GM19328 (cell line): ENCODE measurements around the gene ASB13.

Experiments
- ATAC-seq: cut with Tn5 transposase; IDR thresholded peaks from one replicate; pipeline ENCODE4 v1.9.1; 2021; ENCODE audit warnings: mild to moderate bottlenecking, moderate library complexity; ENCODE audit not compliant: unreplicated experiment

Gene ASB13

DNA sequence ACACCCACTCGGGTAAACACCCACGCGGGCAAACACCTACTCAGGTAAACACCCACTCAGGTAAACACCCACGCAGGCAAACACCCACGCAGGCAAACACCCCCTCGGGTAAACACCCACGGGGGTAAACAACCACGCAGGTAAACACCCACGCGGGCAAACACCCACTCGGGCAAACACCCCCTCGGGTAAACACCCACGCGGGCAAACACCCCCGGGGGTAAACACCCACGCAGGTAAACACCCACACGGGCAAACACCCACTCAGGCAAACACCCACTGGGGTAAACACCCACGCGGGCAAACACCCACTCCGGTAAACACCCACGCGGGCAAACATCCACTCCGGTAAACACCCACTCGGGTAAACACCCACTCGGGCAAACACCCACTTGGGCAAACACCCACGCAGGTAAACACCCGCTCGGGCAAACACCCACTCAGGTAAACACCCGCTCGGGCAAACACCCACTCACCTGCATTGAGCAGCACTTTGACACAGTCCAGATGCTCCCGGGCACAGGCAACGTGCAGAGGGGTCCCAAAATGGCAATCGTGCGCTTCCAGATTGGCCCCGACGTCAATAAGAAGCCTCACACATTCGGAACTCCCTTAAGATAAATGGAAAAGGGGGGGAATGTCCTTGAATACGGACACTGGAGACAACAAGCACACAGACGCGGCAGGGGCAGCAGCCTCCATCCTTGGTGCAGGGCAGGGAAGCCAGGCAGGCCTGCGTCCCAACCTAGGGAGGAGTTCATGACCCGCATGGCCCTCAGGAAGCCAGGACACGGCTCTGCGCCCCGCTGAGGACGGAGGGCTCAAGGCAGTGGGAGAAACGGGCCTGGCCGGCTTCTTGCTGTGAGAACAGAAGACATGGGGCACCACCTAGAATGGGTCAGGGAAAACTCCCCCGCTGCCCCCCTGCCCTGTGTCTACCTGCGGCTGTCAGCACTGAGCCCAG is 17.6 kb downstream of the ASB13 start:
- no peak for ATAC-seq

DNA sequence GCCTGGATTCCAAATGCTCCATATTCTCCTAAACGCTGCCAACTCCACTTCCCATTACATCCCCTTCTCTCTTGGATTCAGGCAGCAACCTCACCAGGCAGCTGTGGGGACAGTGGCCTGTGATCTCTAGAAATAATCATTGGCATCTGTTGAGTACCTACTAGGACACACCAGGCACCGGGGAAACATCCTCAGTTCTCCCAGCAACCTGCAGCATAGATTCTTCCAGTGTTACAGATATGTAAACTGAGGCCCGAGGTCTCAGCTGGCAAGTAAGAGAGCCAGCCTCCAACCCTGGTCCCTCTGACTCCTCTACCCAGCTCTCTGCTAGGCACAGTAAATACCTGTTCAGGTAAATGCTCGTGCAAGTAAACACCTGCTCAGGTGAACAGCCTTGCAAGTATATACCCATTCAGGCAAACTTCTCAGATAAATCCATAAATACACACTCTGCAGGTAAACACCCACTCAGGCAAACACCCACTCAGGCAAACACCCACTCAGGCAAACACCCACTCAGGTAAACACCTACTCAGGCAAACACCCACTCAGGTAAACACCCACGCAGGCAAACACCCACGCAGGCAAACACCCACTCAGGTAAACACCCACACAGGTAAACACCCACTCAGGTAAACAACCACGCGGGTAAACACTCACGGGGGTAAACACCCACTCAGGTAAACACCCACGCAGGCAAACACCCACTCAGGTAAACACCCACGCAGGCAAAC is 18.7 kb downstream of the ASB13 start:
- no peak for ATAC-seq

DNA sequence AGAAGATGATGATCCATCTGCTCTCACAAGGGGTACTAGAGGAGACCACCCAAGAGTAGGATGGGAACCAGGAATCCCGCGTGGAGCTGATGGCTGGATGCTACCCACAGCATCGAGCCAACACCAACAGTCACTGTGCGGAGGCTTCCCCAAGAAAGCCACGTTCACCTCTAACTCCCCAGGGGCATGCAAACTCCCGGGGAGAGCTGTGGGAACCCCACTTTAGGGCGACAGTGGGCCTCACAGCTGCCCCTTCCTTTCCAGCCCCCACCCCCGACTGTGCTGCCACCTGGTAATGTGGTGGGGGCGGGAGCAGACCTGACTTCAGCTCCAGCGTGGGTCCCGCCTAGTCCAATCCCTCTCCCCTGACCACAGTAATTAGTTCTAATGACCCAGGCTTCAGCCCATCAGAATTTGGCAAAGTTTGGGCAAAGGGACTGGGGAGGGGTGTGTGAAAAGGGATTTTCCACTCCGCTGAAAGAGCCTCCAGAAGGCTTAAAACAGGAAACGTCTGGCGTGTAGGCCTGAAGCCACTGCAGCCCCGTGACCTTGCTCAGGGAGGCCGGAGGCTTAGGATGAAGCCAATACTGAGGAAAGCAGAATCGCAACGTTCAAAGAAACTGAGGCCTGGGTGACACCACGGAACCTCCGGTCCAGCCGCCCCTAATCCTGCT is 20.3 kb downstream of the ASB13 start:
- no peak for ATAC-seq

DNA sequence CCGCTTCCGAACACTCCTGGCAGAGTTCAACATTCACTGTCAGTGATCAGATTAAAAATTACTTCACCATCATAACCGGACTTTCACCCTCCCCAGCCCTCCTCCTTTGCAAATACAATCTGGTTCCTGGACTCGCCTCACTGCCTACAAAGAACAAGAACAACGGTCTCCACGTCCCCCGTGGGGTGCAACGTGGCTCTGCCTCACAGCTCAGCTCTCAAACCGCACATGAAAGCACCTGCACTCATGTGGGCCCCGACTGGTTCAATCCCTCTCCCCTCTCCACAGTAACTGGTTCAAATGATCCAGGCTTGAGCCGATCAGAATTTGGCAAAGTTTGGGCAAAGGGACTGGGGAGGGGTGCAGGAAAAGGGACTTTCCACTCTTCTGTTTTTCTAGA is 21.0 kb downstream of the ASB13 start:
- no peak for ATAC-seq

DNA sequence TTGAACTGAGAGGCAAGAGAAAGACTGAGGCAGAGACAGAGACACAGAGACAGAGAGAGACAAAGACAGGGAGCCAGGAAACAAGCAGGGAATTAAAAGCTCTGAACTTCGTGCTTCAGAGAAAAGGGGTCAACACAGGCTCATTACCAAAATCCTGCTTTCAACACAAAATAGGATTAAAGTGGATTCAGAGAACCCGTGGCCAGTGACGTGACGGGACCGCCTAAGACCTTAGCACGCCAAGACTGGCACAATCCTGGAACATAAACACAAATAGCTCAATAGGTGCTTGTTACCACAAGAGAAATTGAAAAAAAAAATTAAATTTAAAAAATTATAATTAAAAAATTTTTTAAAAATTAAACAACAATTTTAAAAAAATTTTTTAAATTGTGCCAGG is 21.5 kb downstream of the ASB13 start:
- ATAC-seq = no peak

DNA sequence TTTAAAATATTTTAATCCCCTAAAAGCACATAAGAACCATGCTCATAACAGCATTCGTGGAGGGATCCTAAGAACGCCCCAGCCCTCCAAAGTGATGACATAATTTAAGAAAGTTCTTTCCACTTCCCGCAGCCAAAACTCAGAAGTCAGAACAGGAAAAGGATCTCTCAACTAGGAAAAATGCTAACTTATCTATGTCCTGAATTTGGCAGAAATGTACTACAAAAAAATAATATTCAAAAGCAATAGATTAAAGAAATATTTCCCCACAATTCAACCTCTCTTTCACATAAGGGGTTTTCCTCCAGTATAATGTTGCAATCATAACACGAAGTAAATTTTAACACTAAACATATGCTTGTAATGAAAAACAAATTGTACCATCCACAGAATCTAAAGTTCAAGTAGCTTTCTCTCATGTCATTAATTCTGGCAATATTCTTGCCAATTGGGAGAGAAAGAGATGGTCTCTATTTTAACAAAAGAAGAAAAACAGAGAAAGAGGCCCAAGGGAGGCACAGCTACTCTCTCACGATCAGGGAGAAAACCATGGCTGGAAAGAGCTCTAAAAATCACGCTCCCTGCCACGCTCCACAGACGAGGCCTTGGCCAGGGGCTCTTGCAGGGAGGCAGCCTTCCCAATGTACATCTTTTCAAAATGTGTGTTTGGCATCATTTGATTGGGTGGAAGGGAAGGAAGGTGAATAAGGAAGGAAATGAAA is 22.9 kb downstream of the ASB13 start:
- ATAC-seq = no peak

DNA sequence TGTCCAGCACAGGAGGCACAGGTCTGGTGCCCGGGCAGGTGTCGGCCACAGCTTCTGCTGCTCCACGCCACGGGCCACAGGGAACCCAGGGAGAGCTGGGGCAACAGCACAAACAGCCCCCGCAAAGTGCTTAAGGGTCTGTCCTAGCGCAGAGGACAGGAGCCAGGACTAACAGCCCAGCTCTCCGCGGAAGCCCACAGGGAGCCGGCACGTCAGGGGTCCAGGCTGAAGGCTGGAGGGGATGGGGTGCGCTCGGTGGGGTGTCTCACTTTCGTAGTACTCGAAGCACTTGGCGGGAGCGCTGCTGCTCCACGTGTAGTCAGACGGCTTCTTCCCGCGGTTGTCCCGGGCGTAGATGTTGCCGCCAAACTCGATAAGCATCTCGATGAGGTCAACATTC is 24.9 kb downstream of the ASB13 start:
- ATAC-seq = no peak

DNA sequence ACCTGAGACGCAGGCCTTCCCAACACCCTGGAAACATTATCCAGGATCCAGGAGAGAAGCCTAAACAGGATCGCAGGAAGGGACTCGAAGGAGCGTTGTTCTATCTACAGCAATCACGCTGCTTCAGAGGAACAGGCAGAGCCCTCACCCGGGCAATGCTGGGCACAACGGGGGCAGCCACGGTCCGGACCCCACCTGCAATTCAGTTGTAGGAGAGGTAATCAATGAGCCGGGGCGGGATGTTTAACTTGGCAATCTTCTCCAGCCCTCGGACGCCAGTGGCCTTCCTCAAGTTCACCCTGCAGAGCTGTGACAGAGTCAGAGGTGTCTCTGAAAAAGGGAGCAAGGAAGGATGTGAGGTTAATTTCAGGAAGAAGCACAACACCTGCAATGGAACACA is 25.9 kb downstream of the ASB13 start:
- ATAC-seq = no peak

DNA sequence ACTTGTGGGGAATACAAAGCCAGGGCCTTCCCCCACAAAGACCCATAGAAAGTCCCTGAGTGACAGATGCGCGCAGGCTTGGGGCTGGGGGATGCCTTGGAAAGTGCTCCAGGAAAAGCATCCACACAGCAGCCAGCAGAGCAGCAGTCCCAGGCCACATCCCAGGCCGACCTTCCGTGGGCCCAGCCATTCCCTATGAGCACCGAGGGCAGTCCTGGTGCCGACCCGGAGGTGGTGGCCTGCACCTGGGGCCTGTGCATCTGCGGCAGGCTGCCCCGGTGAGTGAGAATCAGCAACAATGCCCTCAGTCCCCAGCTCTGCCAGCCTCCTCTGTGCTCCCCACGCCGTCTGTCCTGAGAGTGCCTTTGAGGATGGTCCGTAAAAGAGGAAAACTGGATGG is 26.4 kb downstream of the ASB13 start:
- ATAC-seq = no peak

DNA sequence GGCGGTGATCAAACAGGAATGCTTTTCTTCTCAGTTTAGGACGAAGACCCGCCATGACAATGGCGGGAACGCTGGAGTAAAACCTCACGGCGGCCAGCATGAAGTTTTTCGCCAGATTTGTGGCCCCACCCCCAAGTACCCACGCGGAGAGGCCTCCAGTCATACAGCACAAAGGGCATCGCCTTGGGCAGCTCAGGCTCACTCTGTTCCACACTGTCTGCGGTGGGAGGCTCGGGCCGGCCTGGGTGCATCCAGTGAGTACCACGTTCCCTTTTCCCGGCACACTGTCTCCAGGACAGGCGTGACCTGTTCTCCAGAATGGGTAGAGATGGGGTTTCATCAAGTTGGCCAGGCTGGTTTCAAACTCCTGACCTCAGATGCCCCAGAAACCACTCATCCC is 27.3 kb downstream of the ASB13 start:
- ATAC-seq = no peak

DNA sequence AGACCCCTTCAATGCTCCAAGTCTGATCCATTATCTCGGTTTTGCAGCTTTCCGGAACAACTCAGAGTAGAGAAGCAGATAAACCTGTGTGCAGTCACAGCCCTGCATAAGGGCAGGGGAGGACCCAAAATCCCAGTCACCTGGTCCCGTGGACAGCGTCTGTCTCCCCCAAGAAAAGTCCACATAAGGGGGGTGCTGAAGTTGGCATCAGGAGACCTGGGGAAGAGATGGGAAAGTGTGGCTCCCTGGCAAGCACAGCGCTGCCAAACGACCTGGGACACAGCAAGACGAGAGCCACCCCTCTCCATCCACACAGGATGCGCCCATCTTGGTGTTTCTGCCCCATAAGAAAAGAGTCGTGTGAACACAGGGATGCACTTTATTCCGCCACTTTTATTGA is 27.9 kb downstream of the ASB13 start:
- no peak for ATAC-seq

DNA sequence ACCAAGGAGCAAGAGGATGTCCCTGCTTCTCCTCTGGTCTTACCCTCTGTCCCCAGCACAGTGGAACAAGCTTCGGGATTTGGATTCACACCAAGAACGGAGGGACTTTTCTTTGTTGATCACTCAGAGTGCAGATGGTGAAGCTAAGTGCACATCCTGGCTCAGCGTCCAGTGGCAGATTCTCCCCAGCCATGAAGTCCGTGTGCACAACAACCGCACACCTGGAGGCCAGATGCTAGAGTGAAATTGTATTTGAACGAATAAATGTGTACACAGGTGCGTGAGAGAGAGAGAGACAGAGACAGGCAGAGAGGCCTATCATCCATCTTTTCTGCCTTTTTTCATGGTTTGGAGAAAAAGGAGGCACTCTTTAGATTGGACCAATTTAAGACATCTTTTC is 31.5 kb downstream of the ASB13 start:
- no peak for ATAC-seq

DNA sequence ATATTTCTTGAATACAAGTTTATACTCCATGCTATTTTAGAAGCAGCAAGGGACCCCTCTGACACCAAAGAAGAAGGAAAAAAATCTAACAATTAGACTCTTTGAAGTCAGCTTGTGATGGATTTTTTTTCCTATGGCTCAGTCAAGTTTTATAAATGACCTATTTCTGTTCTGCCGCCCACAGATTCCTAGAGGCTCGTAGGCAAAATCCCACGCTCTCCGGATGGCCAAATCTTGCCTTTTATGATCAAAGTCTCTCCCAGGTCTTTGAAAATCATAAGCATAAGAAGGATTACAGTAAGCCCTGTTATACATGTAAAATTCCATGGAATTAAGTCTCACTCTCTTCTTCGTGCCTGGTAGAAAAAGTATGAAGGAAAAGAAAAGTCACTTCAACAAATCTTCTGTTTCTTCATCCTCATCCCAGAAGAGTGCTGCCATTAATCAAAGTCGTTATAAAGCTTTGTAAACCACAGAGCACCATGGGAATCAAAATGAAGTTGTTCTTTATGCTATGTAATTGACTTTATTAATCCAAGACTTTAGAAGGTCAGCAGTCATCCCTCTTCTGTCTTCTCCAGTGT is 33.1 kb downstream of the ASB13 start:
- ATAC-seq = no peak

DNA sequence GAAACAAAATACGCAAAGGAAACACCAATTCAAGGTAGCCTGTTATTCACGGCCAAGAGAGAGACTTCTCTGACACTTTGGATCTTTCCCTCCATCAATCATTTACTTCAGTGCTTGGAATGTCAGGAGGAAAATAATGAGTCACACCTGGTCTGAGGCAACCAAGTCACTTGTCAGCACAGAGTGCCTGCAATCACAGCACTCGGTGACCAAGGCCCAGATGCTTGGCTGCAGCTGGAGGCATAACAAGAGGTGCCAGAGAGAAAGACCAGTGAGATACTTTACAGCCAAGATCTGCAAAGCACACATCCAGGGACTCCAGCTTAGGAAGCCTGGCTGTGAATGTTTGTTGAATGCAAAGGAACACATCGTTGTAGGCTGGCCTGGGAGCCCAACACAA is 33.9 kb downstream of the ASB13 start:
- ATAC-seq = no peak

DNA sequence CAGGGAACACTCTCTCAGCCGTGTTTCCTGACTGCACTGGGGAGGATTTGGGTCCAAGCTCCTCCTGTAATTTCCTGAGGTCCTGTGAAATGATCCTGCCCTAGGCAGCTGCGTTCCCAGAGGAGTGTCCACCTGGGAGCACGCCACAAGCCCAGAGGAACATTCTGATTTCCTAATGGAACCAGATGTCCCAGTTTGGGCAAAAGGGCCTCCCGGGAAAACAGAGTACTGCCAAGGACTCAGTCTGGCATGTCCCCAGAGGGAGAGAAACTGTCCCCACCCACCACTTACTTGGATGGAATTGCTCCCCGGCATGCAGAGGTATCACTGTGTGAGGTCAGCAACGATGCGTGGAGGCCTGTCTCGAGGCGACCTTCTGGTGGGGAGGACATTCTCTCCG is 34.5 kb downstream of the ASB13 start:
- no peak for ATAC-seq

DNA sequence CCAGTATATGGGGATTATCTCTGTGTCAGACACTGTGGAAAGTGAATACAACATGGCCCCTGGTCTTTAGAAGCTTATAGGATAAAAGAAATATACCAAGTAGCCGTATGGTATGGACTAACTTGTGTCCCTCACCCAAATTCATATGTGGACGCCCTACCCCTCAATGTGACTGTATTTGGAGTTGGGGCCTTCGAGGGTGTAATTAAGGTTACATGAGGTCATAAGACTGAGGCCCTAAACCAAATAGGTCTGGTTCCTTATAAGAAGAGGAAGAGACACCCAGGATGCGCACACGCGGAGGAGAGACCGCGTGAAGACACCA is 36.3 kb downstream of the ASB13 start:
- ATAC-seq = no peak

DNA sequence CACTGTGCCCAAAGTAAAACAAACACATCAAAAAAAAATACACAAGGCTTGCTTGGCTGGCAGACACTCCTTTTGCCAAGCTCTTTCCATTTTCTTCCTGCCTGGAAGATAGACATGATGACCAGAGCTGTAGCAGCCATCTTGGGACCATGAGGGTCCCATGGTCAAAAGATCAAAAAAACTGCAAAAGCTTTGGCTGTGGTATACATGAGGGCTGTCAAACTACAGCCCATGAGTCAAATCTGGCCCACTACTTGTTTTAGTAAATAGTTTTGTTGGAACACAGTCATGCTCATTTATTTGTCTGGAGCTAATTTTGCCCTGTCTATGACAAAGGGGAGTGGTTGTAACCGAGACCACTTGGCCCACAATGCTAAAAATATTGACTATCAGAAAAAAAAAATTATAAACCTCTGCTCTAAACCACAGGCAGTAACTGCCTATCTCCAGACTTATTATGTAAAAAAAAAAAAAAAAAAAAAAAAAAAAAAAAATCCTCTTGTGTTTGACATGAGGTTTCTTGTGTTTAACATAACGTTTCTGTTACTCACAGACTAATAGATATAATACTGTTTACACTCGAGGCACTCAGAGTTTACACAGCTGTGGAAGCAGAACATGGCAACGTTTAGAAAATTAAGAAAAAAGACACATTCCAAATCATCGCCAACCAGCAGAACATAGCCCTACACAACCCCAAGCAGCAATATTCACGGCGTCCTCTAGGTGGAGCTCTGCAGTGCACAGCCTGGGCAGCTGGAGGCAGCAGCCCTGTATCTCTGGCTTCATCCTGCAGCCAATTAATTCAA is 36.9 kb downstream of the ASB13 start:
- peak; percentile 66 for ATAC-seq

DNA sequence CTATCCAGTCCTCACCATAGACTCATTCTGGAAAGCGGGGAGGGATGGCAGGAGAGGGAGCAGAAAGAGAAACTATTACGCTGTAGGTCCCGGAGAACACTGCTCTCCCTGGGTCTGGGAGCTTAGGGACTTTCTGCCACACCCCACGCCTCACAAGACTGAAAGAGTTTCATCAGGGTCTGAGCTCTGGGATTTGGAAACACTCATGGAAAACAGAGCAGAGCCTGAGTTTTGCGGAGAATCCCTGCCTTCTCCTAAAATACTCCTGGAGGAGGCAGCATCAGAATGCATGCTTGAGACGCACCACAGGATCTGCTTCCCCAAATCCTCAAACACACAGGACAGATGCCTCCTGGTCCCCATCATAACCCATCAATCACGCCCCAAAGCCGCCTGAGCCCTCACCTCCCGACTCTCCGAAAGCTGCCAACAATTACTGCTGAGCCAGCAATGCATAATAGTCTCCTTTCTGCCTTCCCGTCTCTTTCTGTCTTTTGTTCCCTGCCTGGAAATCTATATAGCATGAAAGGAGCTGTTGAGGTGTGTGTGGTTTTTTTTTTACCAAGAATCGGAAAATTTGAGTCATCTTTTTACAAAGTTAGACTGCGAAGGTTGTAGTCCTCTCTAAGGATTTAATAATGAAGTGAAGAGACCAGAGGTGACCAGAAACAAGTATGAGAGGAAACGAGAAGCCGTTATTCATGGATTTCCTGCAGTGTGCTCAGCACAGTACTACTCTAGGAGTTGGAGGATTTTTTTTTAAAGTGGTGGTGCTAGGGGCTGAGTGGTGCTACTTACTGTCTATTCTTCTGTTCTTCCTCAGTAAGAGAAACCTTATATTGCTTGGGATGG is 37.7 kb downstream of the ASB13 start:
- ATAC-seq = no peak

DNA sequence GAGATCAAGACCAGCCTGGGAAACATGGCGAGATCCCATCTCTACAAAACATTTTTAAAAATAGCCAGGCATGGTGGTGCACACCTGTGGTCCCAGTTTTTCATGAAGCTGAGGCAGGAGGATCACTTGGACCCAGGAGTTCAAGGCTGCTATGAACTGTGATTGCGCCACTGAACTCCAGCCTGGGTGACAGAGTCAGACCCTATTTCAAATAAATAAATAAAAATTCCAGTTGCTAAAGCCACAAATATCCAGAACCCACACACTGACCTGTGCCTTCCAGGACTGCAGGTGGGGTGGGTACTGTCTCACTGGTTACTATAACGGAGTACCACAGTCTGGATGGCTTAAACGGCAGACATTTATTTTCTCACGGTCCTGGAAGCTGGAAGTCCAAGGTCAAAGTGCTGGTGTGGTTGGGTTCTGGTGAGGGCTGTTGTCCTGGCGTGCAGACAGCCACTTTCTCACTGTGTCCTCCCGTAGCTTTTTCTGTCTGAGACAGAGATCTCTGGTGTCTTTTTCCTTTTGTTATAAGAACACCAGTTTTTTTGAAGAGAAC is 38.8 kb downstream of the ASB13 start:
- ATAC-seq = no peak
